ENCODE data around the gene TTLL8.
"Not testable (repeated sequence)": the region's sequence is repeated elsewhere in the genome, so short reads cannot be mapped to it uniquely, and the experiment has no call there.

- not testable (repeated sequence) for TF ChIP-seq CTCF (IDR thresholded peaks at IDR 0.05; ENCODE audit: extremely low read depth in 1 of 2, insufficient read depth in 1 of 2, low read depth in 1 of 2, low read length in 2 of 2); MYC (IDR thresholded peaks at IDR 0.05; ENCODE audit: low read depth, low read length)
Observed at GRCh38 chr22:49989826-49990225, 68.3 kb downstream of the TTLL8 start.
